Natural killer cell (primary cell): ENCODE results near the gene NEDD4L. TPM values are rescaled to one million over a fixed set of nuclear protein-coding genes. Genes with fewer than 3 reads are reported as not detected.

Source experiments
- ATAC-seq, 3 donors: fragments of 150-1000 bp in 2 of 3; fragments of 200-7000 bp in 1 of 3; cut with Tn5 transposase; 1 replicate in 1 of 3; 2 replicates in 2 of 3; pipeline ENCODE4 v1.10.0; 2021; ENCODE audit warnings: mild to moderate bottlenecking in 2 of 3, moderate library complexity in 2 of 3
- DNase-seq, 2 donors: peaks; one replicate each; pipeline versions ENCODE4 v3.0.0 to v3.0.0-alpha.2; 2013 to 2021; ENCODE audit warnings: mixed read lengths in 1 of 2
- H3K27ac ChIP-seq: one replicate; pipeline ENCODE4 v1.5.1; 2013; ENCODE audit warnings: mild to moderate bottlenecking, low read length
- H3K27me3 ChIP-seq: one replicate; pipeline ENCODE4 v1.6.1; 2013; ENCODE audit warnings: low read length; ENCODE audit not compliant: control insufficient read depth, insufficient read depth
- H3K36me3 ChIP-seq: one replicate; pipeline ENCODE4 v1.6.1; 2013; ENCODE audit warnings: low read length; ENCODE audit not compliant: control insufficient read depth, insufficient read depth
- H3K4me1 ChIP-seq: one replicate; pipeline ENCODE4 v1.6.1; 2013; ENCODE audit warnings: low read length; ENCODE audit not compliant: control insufficient read depth, insufficient read depth
- H3K4me3 ChIP-seq: one replicate; pipeline ENCODE4 v1.5.1; 2013; ENCODE audit warnings: low read length
- H3K9me3 ChIP-seq: one replicate; pipeline ENCODE4 v1.6.1; 2013; ENCODE audit warnings: low read length; ENCODE audit not compliant: control insufficient read depth, insufficient read depth
- H3K27ac Mint-ChIP-seq, 2 donors: one replicate each; pipeline ENCODE4 v1.8.0; 2022; ENCODE audit warnings: mild to moderate bottlenecking in 2 of 2, mixed read lengths in 2 of 2, moderate library complexity in 1 of 2
- H3K27me3 Mint-ChIP-seq, 2 donors: one replicate each; pipeline ENCODE4 v1.8.0; 2022; ENCODE audit warnings: low read depth in 2 of 2, mixed read lengths in 2 of 2
- H3K36me3 Mint-ChIP-seq: one replicate; pipeline ENCODE4 v1.8.0; 2022; ENCODE audit warnings: mixed read lengths
- H3K4me1 Mint-ChIP-seq, 2 donors: one replicate each; pipeline ENCODE4 v1.8.0; 2022; ENCODE audit warnings: mixed read lengths in 2 of 2
- H3K4me3 Mint-ChIP-seq: one replicate; pipeline ENCODE4 v1.8.0; 2022; ENCODE audit warnings: mild to moderate bottlenecking, moderate library complexity, mixed read lengths
- H3K9me3 Mint-ChIP-seq, 2 donors: one replicate each; pipeline ENCODE4 v1.8.0; 2022; ENCODE audit warnings: mixed read lengths in 2 of 2
- WGBS: methylation state at CpG from one replicate; pipeline ENCODE4 v1.1.7; 2013; ENCODE audit warnings: missing lambda C conversion rate; ENCODE audit not compliant: insufficient coverage; 5-methylcytosine and 5-hydroxymethylcytosine counted together
- intact Hi-C: fragments of 100-400 bp; cut with micrococcal nuclease; formaldehyde crosslinking; loops from one replicate; pipeline ENCODE4 v1.14.2; 2022
- total RNA-seq, 4 donors: library from RNA; stranded (reverse); fragments of 120-200 nt in 1 of 4; gene quantifications; one replicate each; pipeline versions ENCODE4 v1.2.3 to v1.2.4, GENCODE V29; 2013 to 2022
- TF ChIP-seq, protein P1 (sequence below): fragments of 200-600 bp; IDR thresholded peaks from one replicate; pipeline ENCODE4 v1.8.0; 2022; ENCODE audit warnings: antibody characterized with exemption

Gene NEDD4L
- total RNA-seq, 3 donors from 2014 or later (not counting 1 experiment from before 2014, with no cell fraction given): 3.4 to 15.3 (median 14.3) TPM

DNA sequence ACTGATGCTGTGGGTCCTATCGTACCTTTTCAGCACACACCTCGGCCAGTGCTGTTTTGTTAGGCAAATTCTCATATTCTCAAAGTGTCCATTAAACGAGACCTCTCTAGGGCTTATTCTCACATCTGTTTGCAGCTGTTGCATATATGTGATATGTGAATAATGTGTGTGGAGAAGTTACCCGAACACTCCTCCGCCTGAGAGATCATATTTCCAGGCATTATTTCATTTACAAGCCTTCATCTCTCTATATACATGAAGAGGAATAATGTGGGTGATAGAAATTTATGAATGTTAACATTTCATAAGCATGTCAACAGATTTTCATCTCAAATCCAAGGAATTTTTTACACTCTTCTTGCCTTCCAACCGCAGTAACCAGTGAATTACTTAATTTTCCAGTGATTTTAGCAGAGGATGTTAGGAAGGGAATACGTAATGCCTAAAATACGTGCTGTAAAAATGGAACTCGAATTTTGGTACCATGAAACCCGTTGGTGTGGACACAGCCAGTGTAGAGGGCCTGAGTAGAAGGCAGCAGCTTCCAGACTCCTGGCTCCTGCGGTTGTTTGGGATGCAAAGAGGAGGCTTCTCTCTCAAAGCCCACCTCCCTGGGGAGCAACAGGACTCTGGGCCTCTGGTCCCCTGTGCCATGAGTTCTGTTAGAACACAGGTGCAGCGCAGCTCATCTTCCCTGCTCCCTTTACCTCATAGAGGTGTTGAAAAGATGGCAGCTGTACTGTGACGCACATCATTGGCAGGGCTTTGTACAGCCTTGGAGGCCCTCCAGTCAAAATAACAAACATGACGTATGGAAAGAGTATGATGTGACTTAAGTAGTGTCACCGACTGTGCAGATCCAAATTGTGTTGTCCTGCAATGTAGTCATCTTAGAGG lies 280.1 kb downstream of the NEDD4L start:
- H3K27ac Mint-ChIP-seq: no peak overlapping the region
- DNase-seq: no peak
- no peaks in the 10 kb centered on the region for H3K9me3 ChIP-seq
- TF ChIP-seq, protein P1, sequence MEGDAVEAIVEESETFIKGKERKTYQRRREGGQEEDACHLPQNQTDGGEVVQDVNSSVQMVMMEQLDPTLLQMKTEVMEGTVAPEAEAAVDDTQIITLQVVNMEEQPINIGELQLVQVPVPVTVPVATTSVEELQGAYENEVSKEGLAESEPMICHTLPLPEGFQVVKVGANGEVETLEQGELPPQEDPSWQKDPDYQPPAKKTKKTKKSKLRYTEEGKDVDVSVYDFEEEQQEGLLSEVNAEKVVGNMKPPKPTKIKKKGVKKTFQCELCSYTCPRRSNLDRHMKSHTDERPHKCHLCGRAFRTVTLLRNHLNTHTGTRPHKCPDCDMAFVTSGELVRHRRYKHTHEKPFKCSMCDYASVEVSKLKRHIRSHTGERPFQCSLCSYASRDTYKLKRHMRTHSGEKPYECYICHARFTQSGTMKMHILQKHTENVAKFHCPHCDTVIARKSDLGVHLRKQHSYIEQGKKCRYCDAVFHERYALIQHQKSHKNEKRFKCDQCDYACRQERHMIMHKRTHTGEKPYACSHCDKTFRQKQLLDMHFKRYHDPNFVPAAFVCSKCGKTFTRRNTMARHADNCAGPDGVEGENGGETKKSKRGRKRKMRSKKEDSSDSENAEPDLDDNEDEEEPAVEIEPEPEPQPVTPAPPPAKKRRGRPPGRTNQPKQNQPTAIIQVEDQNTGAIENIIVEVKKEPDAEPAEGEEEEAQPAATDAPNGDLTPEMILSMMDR: no peak
- intact Hi-C loops: no loop called here
- H3K27ac ChIP-seq: no peak overlapping the region
- H3K4me3 ChIP-seq: no peak overlapping the region
- no peaks in the 10 kb centered on the region for H3K36me3 Mint-ChIP-seq
- no peak for ATAC-seq
- no peaks in the 10 kb centered on the region for H3K27me3 ChIP-seq
- H3K9me3 Mint-ChIP-seq: no peaks in the 10 kb centered on the region
- no peak overlapping the region for H3K4me3 Mint-ChIP-seq
- H3K36me3 ChIP-seq: no peaks in the 10 kb centered on the region
- H3K4me1 ChIP-seq: no peaks in the 10 kb centered on the region
- WGBS: 87% methylated on average over 13 of the region's 15 CpGs
- H3K27me3 Mint-ChIP-seq: peaks cover 0 to 5% of the 10 kb centered on the region in 2 donors
- no peaks in the 10 kb centered on the region for H3K4me1 Mint-ChIP-seq

DNA sequence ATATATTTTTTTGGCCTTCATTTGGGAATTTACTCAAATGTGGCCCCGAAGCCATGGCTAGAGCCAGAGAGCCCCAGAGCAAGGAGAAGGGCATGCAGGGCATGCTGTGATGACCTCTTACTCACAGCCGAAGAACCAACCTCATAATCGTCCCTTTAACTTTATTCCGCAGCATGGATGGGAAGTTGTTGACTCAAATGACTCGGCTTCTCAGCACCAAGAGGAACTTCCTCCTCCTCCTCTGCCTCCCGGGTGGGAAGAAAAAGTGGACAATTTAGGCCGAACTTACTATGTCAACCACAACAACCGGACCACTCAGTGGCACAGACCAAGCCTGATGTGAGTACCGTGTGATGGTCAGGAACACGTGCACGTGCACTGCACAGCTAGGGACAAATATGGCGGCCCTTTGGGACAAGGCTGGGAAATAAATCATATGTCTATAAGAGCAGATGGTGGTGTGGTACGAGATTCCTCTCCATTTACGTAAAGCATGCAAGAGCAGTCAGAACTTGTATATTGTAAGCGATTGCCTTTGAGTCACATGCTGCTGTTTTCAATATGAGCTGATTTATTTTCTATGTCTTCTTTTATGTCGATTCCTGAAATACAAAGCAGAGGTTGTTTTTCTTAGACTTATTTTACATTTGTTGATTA lies 280.9 kb downstream of the NEDD4L start:
- no peak overlapping the region for H3K27ac Mint-ChIP-seq
- 88% methylated on average over 14 of the region's 16 CpGs for WGBS
- H3K36me3 Mint-ChIP-seq: no peaks in the 10 kb centered on the region

DNA sequence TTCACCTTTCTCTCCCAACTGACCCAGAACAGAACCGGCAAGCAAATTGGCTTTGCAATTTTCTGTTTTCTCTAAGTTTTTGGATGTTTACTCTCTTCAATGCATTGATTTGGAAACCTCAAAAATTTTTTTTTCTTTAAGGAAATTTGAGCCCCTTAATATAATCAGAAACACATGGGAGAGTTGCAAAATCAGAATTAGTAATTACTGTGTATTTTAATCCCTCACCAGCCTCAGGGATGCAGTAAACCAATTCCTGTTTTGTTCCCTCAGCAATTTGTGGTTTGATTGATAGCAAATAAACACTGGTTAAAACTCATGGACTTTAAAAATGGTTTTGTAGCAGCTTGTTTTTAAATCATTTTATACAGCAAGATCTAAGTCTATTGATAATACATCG lies 281.5 kb downstream of the NEDD4L start:
- no peaks in the 10 kb centered on the region for H3K4me1 ChIP-seq
- peaks cover 0 to 5% of the 10 kb centered on the region in 2 donors for H3K27me3 Mint-ChIP-seq
- ATAC-seq (no peak), DNase-seq (no peak)
- H3K4me1 Mint-ChIP-seq: no peaks in the 10 kb centered on the region
- 83% methylated on average over 1 of the region's 2 CpGs for WGBS
- H3K4me3 Mint-ChIP-seq: no peak overlapping the region
- TF ChIP-seq, protein P1: no peak
- no peak overlapping the region for H3K4me3 ChIP-seq
- no peaks in the 10 kb centered on the region for H3K36me3 ChIP-seq
- H3K9me3 ChIP-seq: no peaks in the 10 kb centered on the region
- H3K27ac ChIP-seq: no peak overlapping the region
- H3K9me3 Mint-ChIP-seq: no peaks in the 10 kb centered on the region
- intact Hi-C loops: no loop called here
- H3K27ac Mint-ChIP-seq: no peak overlapping the region
- no peaks in the 10 kb centered on the region for H3K36me3 Mint-ChIP-seq
- no peaks in the 10 kb centered on the region for H3K27me3 ChIP-seq

More for the DNA sequence above, 280.9 kb downstream of the NEDD4L start:
- intact Hi-C loops: no loop called here
- Histone ChIP-seq H3K9me3 (no peaks in the 10 kb centered on the region), H3K27ac (no peak overlapping the region), H3K27me3 (no peaks in the 10 kb centered on the region), H3K36me3 (no peaks in the 10 kb centered on the region), H3K4me3 (no peak overlapping the region), H3K4me1 (no peaks in the 10 kb centered on the region)
- ATAC-seq: no peak
- Mint-ChIP-seq H3K4me1 (no peaks in the 10 kb centered on the region), H3K9me3 (no peaks in the 10 kb centered on the region), H3K4me3 (no peak overlapping the region), H3K27me3 (peaks cover 0 to 5% of the 10 kb centered on the region in 2 donors)
- TF ChIP-seq, protein P1: no peak
- no peak for DNase-seq
